GM18511 (cell line): ENCODE data around the gene FGGY.
"Not testable (repeated sequence)": the region's sequence is repeated elsewhere in the genome, so short reads cannot be mapped to it uniquely, and the experiment has no call there.

Experiments used
- ATAC-seq: cut with Tn5 transposase; IDR thresholded peaks from one replicate; pipeline ENCODE4 v1.9.1; 2021; ENCODE audit warnings: mild to moderate bottlenecking, moderate library complexity; ENCODE audit not compliant: unreplicated experiment

The FGGY gene

GRCh38 chr1:59530119-59530518 lies 233.2 kb downstream of the FGGY start:
- ATAC-seq: no peak

- peak; percentile 69 for ATAC-seq
Observed at GRCh38 chr1:59532102-59532501, 235.2 kb downstream of the FGGY start.

- not testable (repeated sequence) for ATAC-seq
Observed at GRCh38 chr1:59538476-59538875, 241.6 kb downstream of the FGGY start.

GRCh38 chr1:59539961-59540681 lies 243.2 kb downstream of the FGGY start:
- no peak for ATAC-seq

GRCh38 chr1:59541161-59541560 lies 244.3 kb downstream of the FGGY start:
- ATAC-seq: no peak

- ATAC-seq: no peak
Observed at GRCh38 chr1:59541891-59542290, 245.0 kb downstream of the FGGY start.

GRCh38 chr1:59543211-59543668 lies 246.3 kb downstream of the FGGY start:
- ATAC-seq: no peak

GRCh38 chr1:59544615-59545293 lies 247.9 kb downstream of the FGGY start:
- no peak for ATAC-seq

GRCh38 chr1:59545830-59546229 lies 248.9 kb downstream of the FGGY start:
- ATAC-seq: no peak

- no peak for ATAC-seq
Observed at GRCh38 chr1:59549066-59549837, 252.4 kb downstream of the FGGY start.

- ATAC-seq: no peak
Observed at GRCh38 chr1:59549903-59550302, 253.0 kb downstream of the FGGY start.

- ATAC-seq: no peak
Observed at GRCh38 chr1:59552007-59552406, 255.1 kb downstream of the FGGY start.

GRCh38 chr1:59553371-59553770 lies 256.5 kb downstream of the FGGY start:
- ATAC-seq: no peak

GRCh38 chr1:59554011-59554663 lies 257.2 kb downstream of the FGGY start:
- no peak for ATAC-seq

GRCh38 chr1:59554752-59555151 lies 257.9 kb downstream of the FGGY start:
- no peak for ATAC-seq

- ATAC-seq: no peak
Observed at GRCh38 chr1:59556398-59556797, 259.5 kb downstream of the FGGY start.

GRCh38 chr1:59556802-59557548 lies 260.1 kb downstream of the FGGY start:
- no peak for ATAC-seq

- ATAC-seq: no peak
Observed at GRCh38 chr1:59557549-59557885, 260.6 kb downstream of the FGGY start.

- ATAC-seq: not testable (repeated sequence)
Observed at GRCh38 chr1:59558580-59558979, 261.7 kb downstream of the FGGY start.

- peak; percentile 64 for ATAC-seq
Observed at GRCh38 chr1:59560807-59561450, 264.0 kb downstream of the FGGY start.
